ENCODE data around the gene FAM240B.

The FAM240B gene

DNA sequence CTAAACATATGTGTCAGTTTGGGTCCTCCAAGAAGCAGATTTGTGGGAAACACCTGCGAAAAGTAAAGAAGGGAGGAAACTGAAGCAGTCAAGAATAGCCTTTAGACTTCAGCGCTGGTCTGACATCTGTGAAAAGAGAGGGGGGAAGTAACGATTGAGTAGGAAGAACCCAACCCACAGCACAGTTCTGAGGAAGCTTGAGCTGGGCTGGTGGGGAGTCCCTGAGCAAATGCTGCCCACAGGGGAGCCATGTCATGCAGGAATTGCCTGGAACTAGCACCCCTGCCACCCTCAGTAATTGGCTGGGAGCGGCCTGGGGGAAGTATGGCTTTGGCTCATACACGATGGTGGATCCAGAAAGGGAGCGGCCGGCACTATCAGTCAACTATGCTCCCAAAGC is 20.6 kb downstream of the FAM240B start:
- no peak for DNase-seq (ENCODE audit: low spot score)

DNA sequence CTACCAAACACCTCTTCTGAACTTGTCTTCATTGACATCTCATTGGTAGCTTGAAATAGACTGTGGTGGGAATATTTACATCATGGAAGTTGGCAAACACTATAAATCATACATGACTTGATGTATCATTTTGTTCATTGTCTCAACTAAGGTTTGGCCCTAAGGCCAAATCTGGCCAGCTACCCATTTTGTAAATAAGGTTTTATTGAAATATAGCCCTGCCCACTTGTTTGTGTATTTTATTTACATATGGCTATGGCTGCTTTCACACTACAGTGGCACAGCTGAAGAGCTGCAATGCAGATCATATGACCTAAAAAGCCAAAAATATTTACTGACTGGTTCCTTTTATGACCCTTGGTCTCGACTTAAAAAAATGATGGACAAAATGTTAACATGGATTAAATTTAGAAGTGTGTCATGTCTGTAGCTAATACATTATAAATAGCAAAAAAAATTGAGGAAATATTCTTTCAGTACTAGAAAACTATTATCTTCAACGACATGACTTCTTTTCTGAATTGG is 22.1 kb downstream of the FAM240B start:
- DNase-seq (ENCODE audit: low spot score): no peak

DNA sequence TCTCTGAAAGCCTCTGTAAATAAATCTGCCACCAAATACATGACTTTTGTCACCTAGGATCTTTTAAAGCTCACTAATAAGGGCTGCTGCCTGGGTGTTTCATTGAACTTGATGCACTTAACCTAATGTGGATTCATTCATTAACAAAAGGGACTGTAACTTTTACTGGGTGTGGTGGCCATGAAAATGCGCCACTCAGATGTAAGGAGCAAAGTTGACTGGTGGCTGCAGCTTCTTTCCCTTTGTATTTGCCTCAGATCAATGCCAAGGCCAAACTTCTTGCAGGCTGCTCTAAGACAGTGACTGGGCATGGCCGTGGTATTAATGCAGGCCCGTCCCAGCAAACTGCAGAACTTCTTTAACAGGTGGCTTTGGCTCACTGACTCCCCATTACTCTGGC is 22.9 kb downstream of the FAM240B start:
- no peak for DNase-seq (ENCODE audit: low spot score)

DNA sequence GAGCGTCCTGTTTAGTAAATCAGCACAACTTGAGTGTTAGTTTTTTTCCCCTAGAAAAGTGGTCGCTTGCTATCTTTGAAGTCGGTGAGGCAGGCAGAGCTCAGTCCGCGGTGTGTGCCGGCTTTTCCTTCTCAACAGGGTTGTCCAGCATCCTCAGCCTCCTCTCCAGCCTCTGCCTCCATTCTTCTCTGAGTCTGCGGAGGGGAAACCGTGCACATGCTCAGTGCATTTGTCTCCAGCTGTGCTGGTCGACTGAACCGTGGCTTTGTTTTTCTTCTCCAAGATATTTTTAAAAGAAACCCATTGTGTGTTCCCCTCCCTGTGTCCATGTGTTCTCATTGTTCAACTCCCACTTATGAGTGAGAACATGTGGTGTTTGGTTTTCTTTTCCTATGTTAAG is 25.3 kb downstream of the FAM240B start:
- DNase-seq (ENCODE audit: low spot score): no peak

DNA sequence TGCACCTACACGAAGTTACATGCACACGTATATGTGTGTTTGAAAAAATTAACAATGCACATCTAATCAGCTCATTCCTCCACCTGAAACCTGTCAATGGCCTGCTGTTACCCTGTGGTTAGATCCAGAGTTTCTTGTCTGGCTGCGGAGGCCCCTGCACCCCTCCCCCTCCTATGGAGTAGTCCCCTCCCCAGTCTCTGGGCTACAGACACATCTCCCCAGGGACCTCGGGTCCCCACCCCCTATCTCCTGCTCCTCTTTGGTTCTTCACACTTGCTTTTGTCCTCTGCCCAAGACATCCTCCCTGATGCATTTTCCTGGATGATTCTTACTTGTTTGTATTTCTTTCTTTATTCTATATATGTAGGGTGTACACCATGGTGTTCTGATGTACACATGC is 27.2 kb downstream of the FAM240B start:
- DNase-seq (ENCODE audit: low spot score): no peak

DNA sequence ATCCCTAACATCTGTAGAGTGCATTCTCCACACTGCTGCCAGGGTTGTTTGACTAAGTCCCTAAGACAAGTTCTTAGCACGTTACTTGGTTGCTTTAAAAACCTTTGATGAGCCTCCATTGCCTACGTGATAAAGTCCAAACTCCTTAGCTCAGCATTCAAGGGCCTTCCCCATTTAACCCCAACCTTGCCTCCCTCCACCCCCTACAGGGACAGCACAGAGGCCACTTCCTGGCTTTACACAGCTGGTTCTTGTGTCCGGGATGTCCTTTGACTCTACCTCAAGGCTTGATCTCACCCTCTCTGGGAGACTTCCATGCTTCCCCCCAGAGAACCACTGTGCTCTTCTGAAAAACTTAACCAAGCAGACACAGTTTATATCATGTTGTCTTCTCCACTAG is 29.4 kb downstream of the FAM240B start:
- DNase-seq (ENCODE audit: low spot score): no peak

DNA sequence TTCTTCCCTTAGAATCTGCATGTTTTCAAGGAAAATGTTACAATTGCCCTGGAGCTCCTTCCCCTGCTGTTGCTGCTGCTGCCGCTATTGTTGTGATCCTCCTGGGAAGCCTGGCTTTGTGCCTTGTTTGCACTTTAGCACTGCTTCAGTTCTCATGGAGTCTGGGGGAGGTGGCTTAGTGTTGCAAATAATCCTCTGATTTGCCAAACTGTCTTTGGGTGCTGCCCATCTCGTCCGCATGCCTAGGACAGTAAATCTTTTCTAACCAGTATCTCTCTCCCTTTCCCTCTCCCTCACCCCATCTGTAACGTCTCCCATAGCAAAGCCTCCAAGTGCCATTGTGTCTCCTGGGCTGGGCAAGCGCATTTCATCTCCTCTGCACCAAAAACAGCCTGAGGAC is 30.3 kb downstream of the FAM240B start:
- DNase-seq (ENCODE audit: low spot score): no peak

DNA sequence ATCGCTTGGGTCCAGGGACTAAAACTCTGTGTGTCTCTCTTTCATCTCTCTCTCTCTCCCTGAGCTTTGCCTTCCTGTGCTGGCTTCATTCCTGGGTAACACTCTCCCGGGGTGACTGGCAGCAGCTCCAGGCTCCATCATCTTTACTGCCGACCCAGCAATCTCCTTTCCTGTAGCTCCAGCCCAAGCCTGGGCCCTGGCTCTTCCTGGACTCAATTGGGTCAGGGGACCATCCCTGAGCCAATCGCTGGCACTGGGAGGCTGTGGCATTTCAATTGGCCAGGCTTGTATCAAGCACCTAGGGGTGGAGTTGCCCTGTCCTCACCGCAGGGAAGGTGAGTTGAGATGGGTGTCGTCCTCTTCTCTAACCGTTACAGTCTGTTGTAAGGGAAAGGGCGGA is 31.9 kb downstream of the FAM240B start:
- no peak for DNase-seq (ENCODE audit: low spot score)

DNA sequence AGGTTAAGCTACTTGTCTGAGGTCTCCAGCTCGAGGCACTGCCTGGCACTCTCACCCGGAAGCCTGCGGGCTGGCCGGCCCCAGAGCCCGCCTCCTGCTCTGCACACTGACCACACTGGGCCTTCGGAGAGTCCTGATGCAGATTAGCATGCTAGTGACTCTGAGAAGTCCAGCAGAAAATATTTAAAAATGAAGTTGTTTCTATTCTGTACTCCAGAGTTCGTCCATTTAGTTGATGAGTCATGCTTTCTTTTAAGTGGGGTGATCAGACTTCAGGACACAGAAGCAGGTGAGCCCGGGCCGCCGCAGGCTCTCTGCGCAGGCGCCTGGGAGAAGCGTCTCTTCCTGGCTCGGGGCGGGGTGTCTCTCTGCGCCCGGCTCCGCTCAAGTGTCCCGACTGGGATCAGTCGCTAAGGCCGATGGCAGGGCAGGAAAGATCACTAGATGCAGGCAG is 32.5 kb downstream of the FAM240B start:
- DNase-seq (ENCODE audit: low spot score): peak; percentile 34

DNA sequence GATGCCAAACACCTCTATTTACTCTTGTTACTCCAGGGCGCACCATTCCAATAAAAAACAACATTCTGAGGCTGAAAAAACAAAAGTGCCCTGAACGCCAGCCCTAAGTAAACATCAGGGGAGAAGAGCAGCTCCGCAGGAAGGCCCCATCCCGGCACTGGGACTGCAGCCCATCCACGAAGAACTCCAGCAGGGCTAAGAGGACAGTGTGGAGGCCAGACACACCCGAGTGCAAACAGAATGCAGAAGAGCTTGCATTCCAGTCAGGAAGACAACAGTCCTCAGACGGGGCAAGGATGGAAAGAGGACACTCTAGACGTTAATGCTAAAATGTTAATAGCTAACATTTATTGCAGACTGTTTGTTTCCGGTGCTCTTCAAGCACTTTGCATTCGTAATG is 33.0 kb downstream of the FAM240B start:
- no peak for DNase-seq (ENCODE audit: low spot score)

DNA sequence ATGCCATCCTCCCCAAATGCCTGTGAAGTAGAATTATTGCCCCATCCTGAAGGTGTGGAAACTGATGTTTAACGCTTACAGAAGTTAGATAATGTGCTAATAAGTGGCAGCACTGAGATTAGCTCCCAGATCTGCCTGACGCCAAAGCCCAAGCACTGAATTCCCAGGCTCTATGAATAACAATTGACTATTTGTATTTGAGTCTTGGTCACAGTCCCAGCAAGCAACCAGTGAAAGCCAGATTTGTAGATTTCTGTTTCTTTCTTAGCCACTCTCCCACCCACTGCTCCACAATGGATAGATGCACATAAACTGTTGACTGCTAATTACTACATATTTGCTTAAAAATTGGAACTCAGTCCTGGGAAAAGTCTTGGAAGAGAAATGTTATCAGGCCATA is 34.4 kb downstream of the FAM240B start:
- no peak for DNase-seq (ENCODE audit: low spot score)

DNA sequence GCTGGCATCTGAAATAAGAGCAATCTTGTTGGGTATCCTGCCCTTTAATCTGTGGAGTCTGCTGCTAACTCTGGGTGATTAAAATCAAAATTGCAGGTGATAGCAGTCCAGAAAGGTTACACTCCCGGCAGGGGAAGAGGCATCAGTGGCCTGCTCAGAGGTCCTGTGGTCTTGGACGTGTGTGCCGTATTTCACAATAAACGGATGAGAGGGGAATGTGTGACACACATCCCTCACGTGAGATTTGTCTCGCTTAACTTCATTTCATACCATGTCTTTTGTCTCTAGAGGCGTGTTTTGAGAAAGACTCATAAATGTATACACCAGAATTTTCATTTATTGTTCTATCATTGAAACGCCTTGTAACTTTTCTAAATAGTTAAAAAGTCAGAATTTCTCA is 36.6 kb downstream of the FAM240B start:
- DNase-seq (ENCODE audit: low spot score): no peak

DNA sequence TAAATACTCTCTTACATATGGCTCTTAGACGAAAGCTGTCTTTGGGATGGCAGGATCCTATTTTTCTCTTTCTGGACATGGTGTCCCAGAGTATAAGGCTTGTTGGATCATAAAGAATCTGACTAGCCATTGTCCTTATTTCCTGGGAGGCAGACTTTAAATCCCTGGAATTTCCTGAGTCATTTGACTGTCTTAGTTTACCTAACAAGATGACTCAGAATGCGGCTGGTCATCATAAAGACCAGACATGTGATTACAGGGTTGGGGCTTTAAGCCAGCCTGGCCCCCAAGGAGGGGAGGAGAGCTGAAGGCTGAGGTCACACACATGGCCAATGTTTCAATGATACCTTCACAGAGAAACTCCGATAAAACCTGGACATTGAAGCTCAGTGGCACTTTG is 37.2 kb downstream of the FAM240B start:
- no peak for DNase-seq (ENCODE audit: low spot score)

DNA sequence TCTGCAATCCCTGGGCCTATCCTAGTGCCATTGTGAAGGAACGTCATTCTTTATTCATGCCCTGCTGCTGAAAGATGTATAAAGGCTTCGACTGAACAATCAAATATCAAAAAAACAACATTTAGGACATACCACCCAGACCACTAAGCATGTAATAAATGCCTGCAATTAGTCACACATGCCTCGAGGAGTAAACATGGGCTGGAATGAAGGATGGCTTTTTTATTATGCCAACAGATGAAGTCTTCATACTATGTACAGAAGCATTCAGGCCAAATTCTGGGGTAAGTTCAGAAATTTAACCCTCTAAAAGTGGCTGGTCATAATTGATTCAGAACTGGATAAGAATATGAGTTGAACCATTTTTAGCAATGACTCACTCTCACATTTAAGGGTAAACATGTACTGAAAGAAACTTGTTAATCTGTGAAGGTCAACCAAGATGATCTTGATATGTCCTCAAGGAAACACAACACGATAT is 38.1 kb downstream of the FAM240B start:
- no peak for DNase-seq (ENCODE audit: low spot score)

DNA sequence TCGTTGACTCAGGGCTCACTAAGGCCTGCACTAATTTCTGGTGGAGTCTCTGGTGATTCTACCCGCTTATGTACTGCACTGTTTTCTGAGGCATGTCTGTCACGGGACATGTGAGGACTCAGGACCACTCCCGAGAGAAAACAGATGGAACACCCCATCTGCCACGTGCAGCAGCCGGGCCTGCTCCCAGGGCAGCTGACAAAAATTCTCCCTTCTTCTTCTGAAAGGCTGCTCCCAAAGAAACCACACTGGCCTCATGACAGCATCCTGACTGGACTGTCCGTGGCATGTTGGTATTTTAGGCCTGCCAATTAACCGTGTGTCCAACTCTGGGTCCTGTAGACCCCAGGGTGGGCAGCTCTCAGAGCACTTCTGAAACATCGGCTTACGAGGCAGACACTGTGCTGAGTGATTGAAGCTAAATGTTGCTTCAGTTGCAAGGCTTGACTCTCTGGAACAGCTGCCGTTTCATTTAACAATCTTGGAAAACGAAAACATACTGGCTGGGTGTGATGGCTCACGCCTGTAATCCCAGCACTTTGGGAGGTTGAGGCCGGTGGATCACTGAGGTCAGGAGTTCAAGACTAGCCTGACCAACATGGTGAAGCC is 39.0 kb downstream of the FAM240B start:
- DNase-seq (ENCODE audit: low spot score): no peak

DNA sequence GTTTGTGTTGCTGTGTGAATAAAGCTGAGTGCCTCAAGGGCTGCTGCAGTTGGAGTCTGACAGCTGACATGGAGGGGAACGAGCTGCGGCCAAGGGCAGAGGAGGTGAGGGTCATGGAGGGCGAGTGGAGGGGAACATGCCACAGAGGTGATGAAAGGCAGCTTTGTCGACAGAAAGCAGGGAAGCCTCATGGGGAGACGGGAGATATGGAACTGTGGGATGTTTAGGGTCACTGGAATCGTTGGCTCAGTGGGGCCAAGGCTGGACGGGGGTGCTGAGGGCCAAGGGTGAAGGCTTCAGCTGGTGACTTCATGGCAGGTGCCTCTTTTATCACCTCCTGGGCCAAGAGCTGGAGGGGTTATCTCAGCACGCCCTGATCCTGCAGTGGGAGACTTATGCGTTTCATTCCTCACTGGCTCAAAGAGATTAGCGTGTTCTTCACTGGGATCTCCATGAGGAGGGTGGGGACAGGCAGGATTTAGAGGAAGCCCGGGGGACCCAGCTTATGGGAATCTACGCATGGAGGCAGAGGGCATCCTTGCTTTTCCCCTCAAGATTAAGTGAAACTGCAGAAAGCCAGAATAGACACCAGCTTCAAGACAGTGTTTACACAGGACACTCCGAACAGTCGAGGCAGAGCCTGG is 42.2 kb downstream of the FAM240B start:
- no peak for DNase-seq (ENCODE audit: low spot score)

DNA sequence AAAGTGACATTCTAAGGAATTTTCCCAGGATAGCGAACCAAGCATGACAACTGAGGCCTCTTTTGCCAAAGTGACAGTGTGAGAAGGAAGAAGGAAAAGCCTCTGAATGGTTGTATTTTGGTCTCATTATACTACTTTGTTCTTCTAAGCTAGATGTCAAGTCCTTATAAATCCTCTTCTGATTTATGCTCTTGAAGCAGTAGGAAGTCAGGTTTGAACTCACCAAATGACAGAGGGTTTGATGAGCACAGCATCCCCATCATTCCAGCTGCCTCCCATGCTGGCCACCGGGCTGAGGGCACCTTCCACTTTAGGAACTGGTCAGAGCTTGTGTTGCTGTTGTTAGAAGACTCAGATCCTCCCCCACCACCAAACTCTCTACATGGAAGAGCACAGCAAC is 44.1 kb downstream of the FAM240B start:
- DNase-seq (ENCODE audit: low spot score): no peak

DNA sequence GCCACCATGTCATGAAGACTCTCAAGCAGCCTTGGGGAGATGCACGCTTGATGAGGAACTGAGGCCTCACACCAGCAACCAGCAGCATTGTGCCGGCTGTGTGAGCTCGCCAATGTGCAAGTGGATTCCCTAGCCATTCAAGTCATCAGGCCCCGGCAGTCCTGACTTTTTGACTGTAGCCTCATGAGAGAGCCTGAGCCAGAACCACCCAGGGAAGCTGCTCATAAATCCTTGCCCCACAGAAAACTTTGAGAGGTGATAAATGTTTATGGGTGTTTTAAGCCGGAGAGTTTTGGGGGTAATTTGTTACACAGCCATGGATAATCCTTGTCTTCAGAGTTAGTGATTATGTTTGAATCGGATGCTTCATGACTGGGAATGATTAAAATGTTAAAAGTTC is 44.7 kb downstream of the FAM240B start:
- DNase-seq (ENCODE audit: low spot score): no peak

DNA sequence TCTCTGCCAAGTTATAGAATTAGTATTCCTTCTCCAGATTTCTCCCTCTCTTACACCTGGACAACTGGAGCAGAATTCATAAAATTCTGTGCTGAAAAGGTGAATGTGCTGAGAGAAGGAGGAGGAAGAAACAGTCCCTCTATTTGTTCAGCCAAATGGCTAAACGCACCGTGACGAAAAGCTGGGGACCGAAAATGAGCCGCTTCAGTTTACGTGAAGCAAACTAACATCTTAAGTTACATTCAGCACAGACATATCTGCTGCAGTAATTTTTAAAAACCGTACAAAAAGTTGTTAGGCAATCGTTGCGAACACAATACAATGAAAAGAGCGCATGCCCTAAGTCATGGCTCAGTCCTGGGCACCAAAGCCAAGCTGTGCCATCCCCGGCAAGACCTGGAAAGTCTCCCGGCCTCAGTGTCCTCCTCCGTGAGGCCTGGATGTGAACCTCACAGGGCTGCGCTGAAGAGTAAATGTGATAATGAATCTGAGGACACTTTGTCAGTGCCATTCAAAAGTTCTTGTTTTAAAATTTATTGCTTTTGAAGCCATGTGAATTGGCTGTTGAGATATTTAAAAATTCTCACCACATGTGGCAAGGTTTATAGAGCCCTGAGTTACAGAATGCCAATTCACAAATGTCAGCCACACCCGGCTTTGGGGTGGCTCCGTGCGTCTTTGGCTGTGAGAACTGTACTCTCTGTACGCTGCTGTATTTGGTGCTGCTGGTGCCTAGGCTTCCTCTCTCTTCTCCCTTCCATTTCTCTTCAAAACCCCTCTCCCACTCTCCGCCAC is 46.3 kb downstream of the FAM240B start:
- DNase-seq (ENCODE audit: low spot score): no peak

DNA sequence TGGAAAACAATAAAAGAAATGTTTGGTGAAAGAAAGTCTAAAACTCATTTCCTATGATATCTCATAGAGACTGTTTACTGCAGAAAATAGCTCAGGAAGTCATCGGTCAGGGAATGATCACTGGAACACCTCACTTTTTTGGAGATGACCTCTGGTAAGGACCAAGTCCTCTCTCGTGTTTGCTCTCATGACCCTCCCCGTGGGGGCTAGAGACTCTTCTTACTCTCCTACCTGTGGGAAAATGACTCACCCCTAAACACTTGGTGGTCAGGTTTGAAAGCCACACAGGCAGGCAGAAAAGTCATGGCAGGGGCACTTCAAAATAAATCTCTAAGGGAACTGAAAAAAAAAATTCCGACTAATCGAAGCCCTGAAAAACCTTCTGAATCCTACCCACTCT is 48.2 kb downstream of the FAM240B start:
- DNase-seq (ENCODE audit: low spot score): no peak

DNA sequence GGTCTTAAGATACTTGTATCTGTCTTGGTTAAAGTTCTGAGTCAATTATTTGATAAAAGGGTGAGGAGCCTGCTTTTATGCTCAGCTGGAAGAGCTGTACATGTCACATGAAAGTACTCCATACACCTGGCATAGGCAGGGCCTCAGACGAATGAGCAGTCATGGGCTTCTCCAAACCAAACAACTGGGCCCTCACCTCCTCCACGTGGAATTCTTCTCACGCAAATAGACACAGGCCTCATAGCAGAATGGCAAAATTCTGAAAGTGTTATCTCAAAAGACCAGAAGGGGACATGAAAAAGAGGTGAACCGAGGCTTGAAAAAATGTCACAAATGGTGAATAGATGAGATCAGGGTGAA is 48.6 kb downstream of the FAM240B start:
- DNase-seq (ENCODE audit: low spot score): no peak

DNA sequence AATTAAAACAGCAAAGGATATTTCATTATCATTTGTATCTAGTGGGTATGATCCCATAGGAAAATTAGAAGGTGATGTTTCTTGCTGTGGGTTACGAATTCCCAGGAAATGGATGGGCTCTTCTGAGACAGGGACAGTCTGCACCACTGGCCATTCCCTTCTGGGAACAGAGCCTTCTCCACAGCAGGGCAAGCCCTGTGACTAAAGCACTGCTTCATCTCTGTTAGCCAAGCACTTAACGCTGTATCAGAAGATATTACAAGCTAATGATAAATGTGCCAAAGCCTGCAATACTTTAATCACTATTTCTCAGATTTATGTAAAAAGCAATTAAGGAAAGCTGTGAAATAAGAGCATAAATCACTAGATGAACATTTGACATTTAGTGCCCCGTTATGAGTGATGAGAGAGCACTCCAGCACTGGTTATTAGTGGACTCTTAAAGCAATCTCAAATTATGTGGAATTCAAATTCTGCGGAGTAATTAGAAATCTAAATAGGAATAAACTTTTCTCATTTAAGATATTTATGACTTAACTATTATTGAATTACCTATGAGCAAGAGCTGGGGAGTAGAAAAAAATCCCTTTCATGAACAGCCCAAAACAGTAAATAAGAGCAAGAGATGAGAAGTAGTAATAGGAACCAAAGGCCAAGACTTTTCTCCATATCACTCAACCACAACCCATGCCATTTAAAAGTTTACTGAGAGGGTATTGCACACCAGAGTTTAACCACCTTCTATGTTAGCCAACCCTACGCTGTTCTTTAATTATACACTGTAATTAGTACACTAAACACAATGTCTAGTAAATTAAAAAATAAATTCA is 49.2 kb downstream of the FAM240B start:
- no peak for DNase-seq (ENCODE audit: low spot score)
